Gastroesophageal sphincter (tissue), 4 donors: ENCODE results near the gene PTPN14. TPM values are rescaled to one million over a fixed set of nuclear protein-coding genes. Genes with fewer than 3 reads are reported as not detected.
A peak's percentile ranks its signal among the peaks of the same experiment; 100 is the strongest.

Experiments used
- ATAC-seq: fragments of 150-250 bp; one replicate; pipeline ENCODE4 v1.9.1; 2016; ENCODE audit warnings: mild to moderate bottlenecking, moderate library complexity
- H3K27ac ChIP-seq, 4 donors: fragments of 200-600 bp; sonication (generic) in 3 of 4; 1 replicate in 3 of 4; 2 replicates in 1 of 4; pipeline ENCODE4 v1.5.1; 2016 to 2019
- H3K27me3 ChIP-seq: fragments of 200-600 bp; sonication (generic); one replicate; pipeline ENCODE4 v1.5.1; 2019
- H3K36me3 ChIP-seq, 2 donors: fragments of 200-600 bp; sonication (generic); one replicate each; pipeline ENCODE4 v1.5.1; 2019; ENCODE audit warnings: control low read depth in 1 of 2
- H3K4me1 ChIP-seq, 3 donors: fragments of 200-600 bp; sonication (generic); 1 replicate in 2 of 3; 2 replicates in 1 of 3; pipeline ENCODE4 v1.5.1; 2016 to 2019; ENCODE audit warnings: control low read depth in 2 of 3
- H3K4me3 ChIP-seq, 2 donors: fragments of 200-600 bp; sonication (generic); one replicate each; pipeline ENCODE4 v1.5.1; 2019; ENCODE audit warnings: mild to moderate bottlenecking in 1 of 2, moderate library complexity in 1 of 2
- H3K9me3 ChIP-seq, 3 donors: fragments of 200-600 bp; sonication (generic); one replicate each; pipeline ENCODE4 v1.5.1; 2017 to 2019; ENCODE audit warnings: control low read depth in 2 of 3
- CTCF ChIP-seq, 4 experiments: fragments of 200-600 bp in 2 of 4; fragments of 450-650 bp in 2 of 4; sonication (generic) in 1 of 4; IDR thresholded peaks; one replicate each; pipeline ENCODE4 v1.5.1; 2017 to 2019; ENCODE audit warnings: antibody characterized with exemption in 4 of 4, mild to moderate bottlenecking in 2 of 4, moderate library complexity in 2 of 4
- EP300 ChIP-seq: sonication (generic); formaldehyde crosslinking; IDR thresholded peaks from one replicate; pipeline ENCODE4 v1.6.1; 2017; ENCODE audit warnings: antibody characterized with exemption, mild to moderate bottlenecking
- POLR2A ChIP-seq, 2 donors: fragments of 450-650 bp; IDR thresholded peaks; one replicate each; pipeline ENCODE4 v1.6.1; 2017; ENCODE audit warnings: antibody characterized with exemption in 2 of 2, mild to moderate bottlenecking in 2 of 2, moderate library complexity in 1 of 2
- POLR2AphosphoS5 ChIP-seq: sonication (generic); formaldehyde crosslinking; IDR thresholded peaks from one replicate; pipeline ENCODE4 v1.6.1; 2017; ENCODE audit warnings: antibody characterized with exemption
- WGBS, 2 donors: methylation state at CpG; one replicate each; pipeline ENCODE4 v1.1.5; 2018; ENCODE audit warnings: low coverage in 1 of 2; 5-methylcytosine and 5-hydroxymethylcytosine counted together
- total RNA-seq, 4 donors: library from RNA; depleted of rRNA; stranded (reverse); fragments of >200 nt; gene quantifications; one replicate each; pipeline ENCODE4 v1.1.0, GENCODE V29; 2016

Gene PTPN14
- total RNA-seq, 4 donors from 2014 or later, result 38.9 to 96.8 (median 75.4) TPM

- 87 to 100% methylated on average over 2 to 3 of the region's 3 CpGs for WGBS, 2 donors
- TF ChIP-seq POLR2A (IDR thresholded peaks at IDR 0.05) (no peak), POLR2AphosphoS5 (no peak), EP300 (no peak), CTCF (IDR thresholded peaks at IDR 0.05) (no peak)
- Histone ChIP-seq H3K4me3 (no peak overlapping the region), H3K36me3 (no peaks in the 10 kb centered on the region), H3K27me3 (no peaks in the 10 kb centered on the region), H3K4me1 (peaks cover 2 to 69% (median 7%) of the 10 kb centered on the region in 3 donors), H3K9me3 (no peaks in the 10 kb centered on the region), H3K27ac (peak overlapping the region in 2 of 4 donors; percentile 3 to 14)
- no peak for ATAC-seq
Measured at GRCh38 chr1:214475746-214476145, 75.7 kb downstream of the PTPN14 start.

DNA sequence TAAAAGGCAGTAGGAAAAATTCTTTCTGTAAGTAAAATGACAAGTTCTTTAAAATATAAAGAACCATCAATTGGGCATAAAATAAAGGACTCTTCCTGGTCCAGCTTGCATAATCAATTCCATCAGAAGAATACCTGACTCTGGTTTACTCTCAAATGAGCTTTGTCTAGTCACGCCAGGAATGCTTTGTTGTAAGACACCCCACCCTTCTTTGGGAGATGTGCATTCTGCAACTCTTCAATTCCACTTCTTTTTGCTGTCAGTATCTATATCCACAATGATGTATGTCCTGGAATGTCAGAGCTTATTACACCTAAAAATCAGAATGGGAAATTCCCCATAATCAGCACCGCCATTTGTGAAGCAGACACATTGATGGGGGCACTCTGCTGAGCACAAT, 76.1 kb downstream of the PTPN14 start:
- no peaks in the 10 kb centered on the region for H3K27me3 ChIP-seq
- H3K9me3 ChIP-seq, result no peaks in the 10 kb centered on the region
- TF ChIP-seq CTCF (IDR thresholded peaks at IDR 0.05), result no peak
- H3K36me3 ChIP-seq, result no peaks in the 10 kb centered on the region
- no peak overlapping the region for H3K27ac ChIP-seq
- ATAC-seq, result no peak
- no peak overlapping the region for H3K4me3 ChIP-seq
- H3K4me1 ChIP-seq, result peaks cover 2 to 69% (median 7%) of the 10 kb centered on the region in 3 donors
- 89 to 100% methylated on average over 2 of the region's 2 CpGs for WGBS, 2 donors

DNA sequence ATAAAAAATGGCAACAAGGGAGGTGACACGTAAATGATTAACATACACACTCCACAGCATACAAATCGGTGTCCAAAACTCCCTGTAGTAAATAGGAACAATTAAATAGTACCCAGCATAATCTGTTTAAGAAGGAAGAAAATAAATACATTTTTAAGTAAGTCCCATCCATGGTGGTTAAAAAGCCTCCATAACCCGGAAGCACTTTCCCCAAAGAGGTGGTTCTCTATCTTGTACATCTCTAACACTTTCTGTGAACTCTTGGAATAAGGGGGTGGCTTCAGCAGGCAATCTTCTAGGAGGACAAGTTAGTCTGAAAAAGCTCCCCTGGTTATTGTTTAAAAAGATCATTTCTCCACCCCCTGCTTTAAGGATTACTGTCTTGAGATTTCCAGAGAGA, 76.9 kb downstream of the PTPN14 start:
- ATAC-seq, result no peak
- no peaks in the 10 kb centered on the region for H3K36me3 ChIP-seq
- peaks cover 2 to 69% (median 7%) of the 10 kb centered on the region in 3 donors for H3K4me1 ChIP-seq
- TF ChIP-seq CTCF (IDR thresholded peaks at IDR 0.05) (no peak), EP300 (no peak), POLR2A (IDR thresholded peaks at IDR 0.05) (no peak), POLR2AphosphoS5 (no peak)
- H3K27me3 ChIP-seq, result no peaks in the 10 kb centered on the region
- no peak overlapping the region for H3K4me3 ChIP-seq
- 79 to 90% methylated on average over 3 of the region's 3 CpGs for WGBS, 2 donors
- no peak overlapping the region for H3K27ac ChIP-seq
- no peaks in the 10 kb centered on the region for H3K9me3 ChIP-seq

DNA sequence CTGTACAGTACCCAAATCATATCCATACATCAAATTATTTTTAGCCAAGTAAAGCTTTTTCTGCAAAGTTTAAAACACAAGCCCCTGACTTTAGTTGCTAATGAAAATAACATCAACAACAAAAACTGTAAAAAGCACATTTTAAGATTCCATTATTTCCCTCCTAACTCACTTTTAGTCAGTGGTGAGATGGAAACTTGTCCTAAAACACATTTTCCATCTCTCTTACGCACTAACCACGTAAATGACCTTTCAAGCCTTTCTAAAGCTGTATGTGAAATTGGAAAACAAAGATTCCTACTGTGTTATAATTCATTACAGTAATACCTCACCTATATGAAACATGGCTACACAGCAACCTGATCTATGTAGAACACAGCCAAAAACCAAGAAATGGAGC, 77.5 kb downstream of the PTPN14 start:
- TF ChIP-seq CTCF (IDR thresholded peaks at IDR 0.05) (no peak), POLR2A (IDR thresholded peaks at IDR 0.05) (no peak), EP300 (no peak), POLR2AphosphoS5 (no peak)
- H3K36me3 ChIP-seq, result no peaks in the 10 kb centered on the region
- WGBS, 2 donors, result 100% methylated on average over 2 of the region's 2 CpGs

GRCh38 chr1:214473387-214473786, 78.0 kb downstream of the PTPN14 start:
- ATAC-seq, result no peak
- no peak for TF ChIP-seq POLR2A (IDR thresholded peaks at IDR 0.05)
- no peak for TF ChIP-seq CTCF (IDR thresholded peaks at IDR 0.05)
- TF ChIP-seq POLR2AphosphoS5, result no peak
- TF ChIP-seq EP300, result no peak
- Histone ChIP-seq H3K27me3 (no peaks in the 10 kb centered on the region), H3K36me3 (no peaks in the 10 kb centered on the region), H3K9me3 (no peaks in the 10 kb centered on the region), H3K4me3 (no peak overlapping the region), H3K27ac (no peak overlapping the region), H3K4me1 (peaks cover 2 to 77% (median 7%) of the 10 kb centered on the region in 3 donors)
- 80 to 100% methylated on average over 1 of the region's 1 CpG for WGBS, 2 donors

More for the DNA sequence above, 77.5 kb downstream of the PTPN14 start:
- Histone ChIP-seq H3K27ac (no peak overlapping the region), H3K27me3 (no peaks in the 10 kb centered on the region), H3K4me3 (no peak overlapping the region), H3K9me3 (no peaks in the 10 kb centered on the region), H3K4me1 (peaks cover 2 to 73% (median 7%) of the 10 kb centered on the region in 3 donors)
- ATAC-seq, result no peak
